Endothelial cell of umbilical vein (primary cell): ENCODE measurements around the gene ANKS6. TPM values are rescaled to one million over a fixed set of nuclear protein-coding genes. Genes with fewer than 3 reads are reported as not detected.
"Not testable (repeated sequence)": the region's sequence is repeated elsewhere in the genome, so short reads cannot be mapped to it uniquely, and the experiment has no call there.

Experiments used
- BruUV-seq: library from RNA; stranded (reverse); fragments of 400-500 nt; replicated peaks from 2 replicates; lab custom pipeline; 2021; lab: Mats Ljungman, UMichigan
- CTCF ChIA-PET: fragments of 300-600, 350-600 bp; sonication (Branson Sonifier 250); formaldehyde crosslinking; loops from one replicate; lab custom pipeline; 2021; ENCODE audit warnings: antibody characterized with exemption, inconsistent platforms; lab: Charles Lee
- POLR2A ChIA-PET: fragments of 300-600, 350-600 bp; sonication (Branson Sonifier 250); formaldehyde crosslinking; loops from one replicate; lab custom pipeline; 2021; ENCODE audit warnings: antibody characterized with exemption, inconsistent platforms; lab: Charles Lee
- DNase-seq: peaks from one replicate; pipeline ENCODE4 v3.0.0-alpha.2; 2011; ENCODE audit warnings: low read depth, low spot score
- FAIRE-seq: peaks from 2 replicates; lab custom pipeline; 2011; peaks lifted over from hg19 to GRCh38; lab: Jason Lieb, UNC
- H2AFZ ChIP-seq: 2 replicates; pipeline ENCODE4 v1.6.0; 2012; ENCODE audit warnings: low read depth, low read length, control low read depth, inconsistent platforms
- H3K27ac ChIP-seq: 2 replicates; pipeline ENCODE4 v1.5.1; 2011; ENCODE audit warnings: low read depth, mild to moderate bottlenecking, control low read depth, low read length, moderate library complexity; ENCODE audit not compliant: insufficient read depth
- H3K27me3 ChIP-seq, 2 experiments: 2 replicates each; pipeline versions ENCODE4 v1.6.0 to v1.6.1; 2011; ENCODE audit warnings: low read length in 2 of 2, mixed read lengths in 1 of 2; ENCODE audit not compliant: control insufficient read depth in 2 of 2, insufficient read depth in 2 of 2
- H3K36me3 ChIP-seq, 2 experiments: 2 replicates in 1 of 2; 3 replicates in 1 of 2; pipeline ENCODE4 v1.5.1; 2011; ENCODE audit warnings: low read length in 2 of 2, mild to moderate bottlenecking in 1 of 2, moderate library complexity in 1 of 2; ENCODE audit not compliant: control insufficient read depth in 2 of 2, insufficient read depth in 2 of 2; ENCODE audit errors: extremely low read depth in 1 of 2
- H3K4me1 ChIP-seq: 3 replicates; pipeline ENCODE4 v1.5.1; 2011; ENCODE audit warnings: mild to moderate bottlenecking, low read length; ENCODE audit not compliant: control insufficient read depth, insufficient read depth; ENCODE audit errors: extremely low read depth
- H3K4me2 ChIP-seq: 2 replicates; pipeline ENCODE4 v1.6.1; 2011; ENCODE audit warnings: low read length, control low read depth, mixed read lengths; ENCODE audit not compliant: insufficient read depth
- H3K4me3 ChIP-seq, 3 experiments: fragments of 200-600 bp in 1 of 3; sonication (generic), shearing (Covaris generic) in 1 of 3; replicated peaks in 1 of 3; 2 replicates each; pipeline ENCODE4 v1.5.1; 2011 to 2016; ENCODE audit warnings: control low read depth in 3 of 3, low read length in 3 of 3, mild to moderate bottlenecking in 2 of 3, inconsistent platforms in 1 of 3, low read depth in 1 of 3, moderate library complexity in 1 of 3; ENCODE audit not compliant: insufficient read depth in 1 of 3
- H3K79me2 ChIP-seq: 2 replicates; pipeline ENCODE4 v1.6.0; 2012; ENCODE audit warnings: low read length, inconsistent platforms; ENCODE audit not compliant: control insufficient read depth, insufficient read depth
- H3K9ac ChIP-seq: replicated peaks from 2 replicates; pipeline ENCODE3; 2011; ENCODE audit warnings: low read length, control low read depth; ENCODE audit not compliant: insufficient read depth; ENCODE audit errors: extremely low read depth
- H3K9me1 ChIP-seq: replicated peaks from 3 replicates; pipeline ENCODE4 v1.6.0; 2011; ENCODE audit warnings: mild to moderate bottlenecking, low read length; ENCODE audit not compliant: control insufficient read depth, insufficient read depth; ENCODE audit errors: extremely low read depth
- H3K9me3 ChIP-seq: replicated peaks from 2 replicates; pipeline ENCODE4 v1.5.1; 2012; ENCODE audit warnings: low read length, inconsistent platforms; ENCODE audit not compliant: control insufficient read depth, insufficient read depth
- H4K20me1 ChIP-seq: replicated peaks from 2 replicates; pipeline ENCODE3; 2011; ENCODE audit warnings: mild to moderate bottlenecking, low read length; ENCODE audit not compliant: control insufficient read depth, insufficient read depth; ENCODE audit errors: extremely low read depth
- CTCF ChIP-seq, 2 donors: IDR thresholded peaks; 1 replicate in 1 of 2; 2 replicates in 1 of 2; pipeline ENCODE4 v1.5.1; 2011; ENCODE audit warnings: low read length in 2 of 2, mild to moderate bottlenecking in 2 of 2, moderate library complexity in 2 of 2, control low read depth in 1 of 2, inconsistent platforms in 1 of 2, low read depth in 1 of 2; ENCODE audit not compliant: insufficient read depth in 1 of 2; ENCODE audit errors: extremely low read depth in 1 of 2
- JUN ChIP-seq: IDR thresholded peaks from 2 replicates; pipeline ENCODE4 v1.6.1; 2011; ENCODE audit warnings: borderline replicate concordance, low read depth; ENCODE audit not compliant: insufficient read length, insufficient read depth
- POLR2A ChIP-seq: IDR thresholded peaks from 2 replicates; pipeline ENCODE4 v1.6.1; 2012; ENCODE audit warnings: low read depth, mild to moderate bottlenecking, control low read depth, low read length
- dilution Hi-C: fragments of 300-500 bp; cut with MboI; formaldehyde crosslinking; loops from one replicate; pipeline ENCODE4 v1.15.0; 2019; ENCODE audit warnings: low sequenced_read_pairs; ENCODE audit not compliant: extremely low pct_ligation_motif_present
- intact Hi-C: fragments of 100-400 bp; cut with micrococcal nuclease; formaldehyde crosslinking; loops from one replicate; pipeline ENCODE4 v1.10.0; 2022
- polyA plus RNA-seq, 4 experiments: library from polyadenylated mRNA; depleted of rRNA in 3 of 4; stranded (reverse) in 3 of 4; unstranded in 1 of 4; fragments of >200 nt; gene quantifications; 2 replicates each; pipeline versions ENCODE4 v1.2.1 to v1.2.3, GENCODE V29; 2011 to 2012; ENCODE audit warnings: missing spikeins in 1 of 4
- total RNA-seq: library from RNA; stranded (reverse); gene quantifications from 2 replicates; pipeline ENCODE4 v1.2.3, GENCODE V29; 2021

Gene ANKS6
- total and polyA plus RNA-seq, 2 donors (not counting 3 experiments of a cell fraction or from before 2014, with no cell fraction given): 15.5 to 18.6 TPM

GRCh38 chr9:98686961-98687855 lies 109.1 kb downstream of the ANKS6 start:
- dilution Hi-C loops: no loop called here

GRCh38 chr9:98684816-98685215 lies 111.5 kb downstream of the ANKS6 start:
- dilution Hi-C loops, intact Hi-C loops, CTCF ChIA-PET, H3K79me2 ChIP-seq, H3K27ac ChIP-seq, FAIRE-seq, BruUV-seq, H3K36me3 ChIP-seq, H3K27me3 ChIP-seq, H4K20me1 ChIP-seq, H2AFZ ChIP-seq, DNase-seq, H3K9ac ChIP-seq, H3K4me1 ChIP-seq, H3K9me3 ChIP-seq, H3K4me3 ChIP-seq, POLR2A ChIA-PET, H3K4me2 ChIP-seq, H3K9me1 ChIP-seq: not testable (repeated sequence)

More at GRCh38 chr9:98686961-98687855, 109.1 kb downstream of the ANKS6 start:
- Histone ChIP-seq H3K4me3 (no peak overlapping the region), H3K27ac (no peak overlapping the region), H3K9ac (no peak overlapping the region), H3K79me2 (peaks cover 17% of the 10 kb centered on the region), H4K20me1 (no peaks in the 10 kb centered on the region), H3K9me1 (no peaks in the 10 kb centered on the region), H3K4me1 (peaks cover 6% of the 10 kb centered on the region), H3K9me3 (no peaks in the 10 kb centered on the region), H3K4me2 (no peak overlapping the region), H3K27me3 (no peaks in the 10 kb centered on the region), H2AFZ (no peak overlapping the region), H3K36me3 (no peaks in the 10 kb centered on the region)
- ChIA-PET CTCF (interaction anchor here (2.0 kb wide), 1 partner anchor 11 kb away, joined by 5 read pairs; no protein-coding TSS in a partner anchor), POLR2A (no interaction called here)
- peak; percentile 80 for DNase-seq
- BruUV-seq: no TSS peak
- intact Hi-C loops: no loop called here
- TF ChIP-seq POLR2A (no peak), JUN (no peak), CTCF (IDR thresholded peaks at IDR 0.05; ENCODE audit: extremely low read depth in 1 of 2, insufficient read depth in 1 of 2, low read depth in 1 of 2, low read length in 2 of 2) (no peak)
- peak; percentile 37 for FAIRE-seq

Other genes with a start within 250 kb of the ANKS6 start
- 6.3 and 9.2 TPM in 2 replicates for gene GABBR2, start 87.6 kb downstream of the ANKS6 start, total RNA-seq
- gene GABBR2, start 87.6 kb downstream of the ANKS6 start, polyA plus RNA-seq: 0.43 and 1.1 TPM in 2 replicates
- 0.42 and 0.44 TPM in 2 replicates for gene GALNT12, start 11.1 kb upstream of the ANKS6 start, total RNA-seq
- 0.21 and 0.26 TPM in 2 replicates for gene GALNT12, start 11.1 kb upstream of the ANKS6 start, polyA plus RNA-seq
- gene COL15A1, start 147.4 kb upstream of the ANKS6 start, total RNA-seq: 0.05 TPM in 1 of 2 replicates, not detected in the other
- gene COL15A1, start 147.4 kb upstream of the ANKS6 start, polyA plus RNA-seq: not detected in 2 replicates